Nucleus accumbens (tissue), 56 donors: ENCODE results near the gene KANK2.
"Not testable (repeated sequence)": the region's sequence is repeated elsewhere in the genome, so short reads cannot be mapped to it uniquely, and the experiment has no call there.

ENCODE experiments used
- DNase-seq, 56 donors: peaks; one replicate each; lab custom pipeline; 2025; lab: John Stamatoyannopoulos, UW

KANK2 gene

DNA sequence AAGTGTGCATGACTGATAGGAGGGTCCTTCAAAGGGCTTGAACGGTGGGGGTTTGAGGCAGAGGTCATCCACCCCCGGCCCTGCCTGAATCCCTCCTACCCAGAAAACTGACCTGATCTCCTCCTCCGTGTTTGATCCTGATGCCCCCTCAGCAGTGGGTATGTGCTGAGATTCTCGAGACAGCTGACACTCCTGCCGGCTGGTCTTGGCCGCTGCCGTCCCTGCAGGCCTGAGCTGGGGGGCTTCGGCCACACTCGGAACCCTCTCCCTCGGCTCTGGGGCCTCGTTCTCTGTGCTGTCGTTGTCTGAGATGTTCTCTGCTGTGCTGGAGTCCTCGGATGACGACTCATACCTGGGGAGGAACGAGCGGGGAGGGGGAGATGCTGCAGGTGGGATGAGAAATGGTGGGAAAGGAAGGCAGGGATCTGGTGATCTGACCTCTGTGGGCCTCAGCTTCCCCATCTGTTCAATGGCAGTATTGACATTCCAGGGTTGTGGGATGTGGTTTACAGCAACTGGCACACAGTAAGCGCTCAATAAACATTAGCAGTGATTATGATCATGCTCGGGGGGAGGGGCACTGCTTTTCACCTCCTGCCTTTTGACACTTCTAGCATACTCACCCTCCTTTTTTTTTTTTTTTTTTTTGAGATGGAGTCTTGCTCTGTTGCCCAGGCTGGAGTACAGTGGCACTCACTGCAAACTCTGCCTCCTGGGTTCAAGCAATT is 20.7 kb downstream of the KANK2 start:
- DNase-seq: no peak

- DNase-seq: no peak
Observed at GRCh38 chr19:11175920-11176319, 21.4 kb downstream of the KANK2 start.

- no peak for DNase-seq
Observed at GRCh38 chr19:11174336-11174735, 23.0 kb downstream of the KANK2 start.

DNA sequence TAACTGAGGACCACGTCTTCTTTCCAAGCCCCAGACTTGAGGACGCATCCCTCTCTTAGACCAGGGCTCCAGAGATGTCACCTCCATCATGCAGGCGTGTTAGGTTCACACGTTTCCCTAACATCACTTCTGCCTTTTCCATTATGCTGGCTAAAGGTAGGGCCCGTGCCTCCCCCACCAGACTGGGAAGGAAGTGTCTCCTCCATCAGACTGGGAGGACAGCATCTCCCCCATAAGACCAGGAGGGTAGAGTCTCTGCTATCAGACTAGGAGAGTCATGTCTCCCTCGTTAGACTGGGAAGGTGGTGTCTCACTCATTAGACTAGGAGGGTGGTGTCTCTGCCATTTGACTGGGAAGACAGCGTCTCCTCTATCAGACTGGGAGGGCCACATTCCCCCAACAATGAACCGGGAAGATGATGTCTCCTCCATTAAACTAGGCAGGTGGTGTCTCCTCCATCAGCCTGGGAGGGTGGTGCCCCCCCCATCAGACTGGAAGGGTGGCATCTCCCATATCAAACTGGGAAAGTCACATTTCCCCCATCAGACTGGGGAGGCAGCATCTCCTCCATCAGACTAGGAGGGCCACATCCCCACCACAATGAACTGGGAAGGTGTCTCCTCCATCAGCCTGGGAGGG is 23.7 kb downstream of the KANK2 start:
- DNase-seq: no peak

- DNase-seq: no peak
Observed at GRCh38 chr19:11172576-11172975, 24.8 kb downstream of the KANK2 start.

DNA sequence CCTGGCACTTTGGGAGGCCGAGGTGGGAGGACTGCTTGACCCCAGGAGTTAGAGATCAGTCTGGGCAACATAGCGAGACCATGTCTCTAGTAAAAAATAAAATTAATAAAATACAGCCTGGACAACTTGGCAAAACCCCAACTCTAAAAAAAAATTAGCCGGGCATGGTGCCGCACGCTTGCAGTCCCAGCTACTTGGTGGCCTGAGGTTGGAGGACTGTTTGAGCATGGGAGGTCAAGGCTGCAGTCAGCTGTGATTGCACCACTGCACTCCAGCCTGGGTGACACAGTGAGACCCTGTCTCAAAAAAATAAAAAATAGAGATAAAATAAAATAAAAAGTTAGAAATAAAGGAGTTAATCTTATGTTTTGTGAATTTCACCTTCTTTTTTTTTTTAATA is 26.2 kb downstream of the KANK2 start:
- no peak for DNase-seq

GRCh38 chr19:11169896-11170678 is 27.3 kb downstream of the KANK2 start:
- no peak for DNase-seq

DNA sequence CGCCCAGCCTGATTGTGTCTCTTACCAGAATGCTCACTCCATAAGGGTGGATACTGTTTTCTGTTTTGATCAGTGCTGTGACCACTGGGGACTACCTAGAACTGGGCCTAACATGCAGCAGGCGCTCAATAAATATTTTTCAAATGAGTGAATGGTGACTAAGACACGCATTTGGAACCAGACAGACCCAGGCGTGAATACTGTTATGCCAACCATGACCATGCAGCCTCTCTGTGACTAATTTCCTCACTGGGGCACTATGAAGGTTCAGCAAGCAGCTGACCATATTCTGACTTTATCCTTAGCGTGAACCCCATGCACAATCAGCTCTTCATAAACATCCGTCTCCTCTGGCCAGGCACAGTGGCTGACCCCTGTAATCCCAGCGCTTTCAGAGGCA is 28.8 kb downstream of the KANK2 start:
- DNase-seq: no peak

DNA sequence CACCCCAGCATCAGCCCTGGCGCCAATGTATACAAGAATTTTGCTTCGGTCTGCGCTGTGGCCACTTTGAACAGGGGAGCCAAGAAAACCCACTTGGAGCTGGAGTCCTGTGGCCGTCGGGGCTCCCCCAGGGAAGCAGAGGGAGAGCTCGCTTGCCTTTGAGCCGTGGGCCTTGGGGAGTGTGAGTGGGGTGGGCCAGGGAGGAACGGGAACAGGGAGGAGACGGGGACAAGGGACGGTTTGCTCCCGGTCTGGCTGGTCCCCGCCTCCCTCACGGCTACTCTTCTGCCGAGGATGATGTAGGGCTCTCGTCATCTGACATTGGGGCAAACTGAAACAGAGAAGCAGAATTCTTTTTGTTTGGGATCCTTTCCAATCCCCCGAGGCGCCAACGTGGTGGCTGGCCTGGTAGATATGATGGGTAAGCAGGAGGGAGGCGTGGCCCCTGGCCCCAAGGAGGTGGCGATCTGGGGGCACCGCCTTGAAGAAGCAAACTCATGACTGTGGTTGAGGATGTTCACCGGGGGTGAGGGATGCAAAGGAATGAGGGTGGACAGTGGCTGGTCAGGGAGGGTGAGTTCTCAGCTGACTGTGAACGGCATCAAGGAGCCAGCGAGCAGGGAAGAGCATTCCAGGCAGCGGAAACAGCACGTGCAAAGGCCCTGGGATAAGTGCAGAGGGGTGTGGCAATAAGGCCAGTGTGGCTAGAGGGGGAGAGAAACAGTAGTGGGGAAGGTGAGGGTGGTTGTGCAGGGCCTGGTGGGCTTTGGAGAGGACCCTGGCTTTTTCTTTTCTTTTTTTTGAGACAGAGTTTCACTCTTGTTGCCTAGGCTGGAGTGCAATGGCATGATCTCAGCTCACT is 30.8 kb downstream of the KANK2 start:
- DNase-seq: no peak

DNA sequence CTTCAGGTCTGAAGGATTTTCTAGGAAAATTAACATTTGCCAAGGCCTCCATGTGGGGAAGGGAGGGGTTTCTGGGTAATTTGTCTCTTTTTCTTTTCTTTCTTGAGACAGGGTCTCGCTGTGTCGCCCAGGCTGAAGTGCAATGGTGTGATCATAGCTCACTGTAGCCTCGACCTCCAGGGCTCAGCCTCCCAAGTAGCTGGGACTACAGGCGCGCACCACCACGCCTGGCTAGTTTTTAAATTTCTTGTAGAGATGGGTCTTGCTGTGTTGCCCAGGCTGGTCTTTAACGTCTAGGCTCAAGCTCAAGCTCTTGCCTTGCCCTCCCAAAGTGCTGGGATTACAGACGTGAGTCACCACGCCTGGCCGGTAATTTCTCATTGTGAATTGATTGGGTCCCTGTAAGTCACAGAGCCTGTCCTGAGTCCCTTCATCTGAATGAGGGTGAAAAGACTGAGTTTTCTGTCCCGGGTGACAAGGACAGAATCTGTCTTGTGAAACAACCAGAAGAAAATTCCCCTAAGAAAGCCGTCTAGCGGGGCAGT is 31.8 kb downstream of the KANK2 start:
- no peak for DNase-seq

- peak in 47 of 56 donors; percentile 8 to 76 (median 41) for DNase-seq
Observed at GRCh38 chr19:11164879-11165406, 32.4 kb downstream of the KANK2 start.

DNA sequence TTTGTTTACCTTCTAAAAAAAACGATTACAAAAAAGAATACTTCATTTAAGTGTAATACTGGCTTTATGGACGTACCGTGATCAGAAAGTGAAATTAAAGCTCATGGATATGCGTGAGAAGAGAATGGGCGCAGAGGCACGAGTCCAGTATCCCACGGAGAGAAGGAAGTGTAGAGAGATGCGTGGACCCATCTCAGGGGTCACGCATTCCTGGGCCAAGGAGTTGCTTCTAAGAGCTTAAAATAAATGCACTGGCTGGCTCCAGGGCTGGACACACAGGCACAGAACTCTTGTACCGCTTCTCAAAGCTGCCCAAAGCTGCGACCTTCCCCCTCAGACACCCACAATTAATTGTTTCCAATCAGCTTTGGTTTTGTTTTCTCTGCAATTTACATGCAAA is 33.0 kb downstream of the KANK2 start:
- DNase-seq: peak in 1 of 56 donors; percentile 7

DNA sequence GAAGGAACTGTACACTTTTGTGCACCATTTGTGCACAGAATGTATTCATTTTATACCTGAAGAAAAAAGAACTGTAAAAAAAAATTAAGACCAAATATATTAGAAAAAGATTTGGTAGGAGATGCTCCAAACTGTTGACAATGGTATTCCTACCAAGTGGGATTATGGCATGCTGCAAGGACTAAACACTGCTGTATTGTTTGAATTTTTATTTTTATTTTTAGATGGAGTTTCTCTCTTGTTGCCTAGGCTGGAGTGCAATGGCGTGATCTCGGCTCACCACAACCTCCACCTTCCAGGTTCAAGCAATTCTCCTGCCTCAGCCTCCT is 36.9 kb downstream of the KANK2 start:
- not testable (repeated sequence) for DNase-seq

DNA sequence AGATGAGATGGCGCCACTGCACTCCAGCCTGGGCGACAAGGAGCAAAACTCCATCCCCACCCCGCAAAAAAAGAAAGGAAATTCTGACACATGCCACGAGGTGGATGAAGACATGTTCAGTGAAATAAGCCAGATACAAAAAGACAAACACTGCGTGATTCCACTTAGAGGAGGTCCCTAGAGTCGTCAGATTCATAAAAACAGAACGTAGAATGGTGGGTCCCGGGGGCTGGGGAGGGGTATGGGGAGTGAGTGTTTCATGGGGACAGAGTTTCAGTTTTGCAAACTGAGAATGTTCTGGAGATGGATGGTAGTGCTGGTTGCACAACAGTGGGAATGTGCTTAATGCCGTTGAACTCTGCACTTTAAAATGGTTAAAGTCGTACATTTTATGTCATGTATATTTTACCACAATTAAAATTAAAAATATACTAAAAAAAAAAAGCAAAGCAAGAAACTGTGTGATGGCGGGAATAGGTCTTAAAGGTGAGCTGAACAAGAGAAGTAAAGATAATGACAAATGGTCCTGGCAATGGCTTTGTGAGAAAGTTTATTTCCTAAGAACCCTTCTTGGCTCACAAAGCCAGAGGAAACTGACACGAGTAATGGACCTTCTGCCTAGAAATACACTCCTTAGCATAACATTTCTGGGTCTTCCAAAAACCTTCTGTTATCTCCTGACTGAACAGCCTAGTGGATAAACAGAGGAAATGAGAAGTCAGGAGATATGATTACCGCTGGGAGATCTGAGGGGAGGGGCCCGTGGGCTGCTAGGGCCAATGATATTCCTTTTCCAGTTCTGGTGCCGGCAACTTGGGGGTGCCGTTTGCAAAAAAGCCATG is 37.5 kb downstream of the KANK2 start:
- no peak for DNase-seq

DNA sequence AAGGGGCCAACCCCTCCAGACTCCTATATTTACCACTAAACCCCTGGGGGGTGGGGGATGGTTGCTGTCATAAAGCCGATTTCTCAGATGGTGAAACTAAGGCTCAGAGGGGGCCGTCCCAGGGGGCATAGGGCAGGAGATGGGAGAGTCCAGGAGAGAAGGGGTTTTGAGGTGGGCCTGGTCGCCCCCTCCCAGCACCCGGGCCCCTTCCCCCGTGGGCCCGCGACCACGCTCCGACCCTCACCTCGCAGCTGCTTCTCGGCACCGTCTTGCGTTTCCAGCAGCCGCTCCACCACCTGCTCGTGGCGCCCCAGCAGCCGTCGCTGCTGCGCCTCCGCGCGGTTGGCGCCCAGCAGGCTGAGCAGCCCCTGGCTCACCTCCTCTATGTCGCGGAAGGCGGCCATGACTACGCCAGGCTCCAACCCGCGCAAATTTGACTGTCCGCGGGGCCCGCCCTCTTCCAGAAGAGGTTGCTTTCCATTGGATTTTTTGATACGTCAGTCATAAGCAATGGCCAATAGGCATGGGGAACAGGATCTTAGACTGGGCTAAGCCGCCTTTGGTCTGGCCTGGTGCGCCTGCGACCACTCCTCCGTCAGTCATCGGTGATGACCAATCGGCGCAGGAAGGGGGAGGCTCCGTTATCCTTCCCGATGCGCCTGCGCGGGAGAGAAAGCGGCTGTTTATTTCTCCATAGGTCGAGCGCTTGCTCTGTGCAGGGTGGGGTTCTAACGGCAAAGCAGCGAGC is 41.8 kb downstream of the KANK2 start, which contains the start of gene SPC24:
Gene SPC24 (minus strand): TSS at position 410 of the 748 bp plus-strand sequence. CDS start 6 bp downstream, at position 404.
- peak; percentile 66 to 98 (median 95) for DNase-seq

GRCh38 chr19:11154683-11155047 is 42.7 kb downstream of the KANK2 start:
- DNase-seq: no peak

DNA sequence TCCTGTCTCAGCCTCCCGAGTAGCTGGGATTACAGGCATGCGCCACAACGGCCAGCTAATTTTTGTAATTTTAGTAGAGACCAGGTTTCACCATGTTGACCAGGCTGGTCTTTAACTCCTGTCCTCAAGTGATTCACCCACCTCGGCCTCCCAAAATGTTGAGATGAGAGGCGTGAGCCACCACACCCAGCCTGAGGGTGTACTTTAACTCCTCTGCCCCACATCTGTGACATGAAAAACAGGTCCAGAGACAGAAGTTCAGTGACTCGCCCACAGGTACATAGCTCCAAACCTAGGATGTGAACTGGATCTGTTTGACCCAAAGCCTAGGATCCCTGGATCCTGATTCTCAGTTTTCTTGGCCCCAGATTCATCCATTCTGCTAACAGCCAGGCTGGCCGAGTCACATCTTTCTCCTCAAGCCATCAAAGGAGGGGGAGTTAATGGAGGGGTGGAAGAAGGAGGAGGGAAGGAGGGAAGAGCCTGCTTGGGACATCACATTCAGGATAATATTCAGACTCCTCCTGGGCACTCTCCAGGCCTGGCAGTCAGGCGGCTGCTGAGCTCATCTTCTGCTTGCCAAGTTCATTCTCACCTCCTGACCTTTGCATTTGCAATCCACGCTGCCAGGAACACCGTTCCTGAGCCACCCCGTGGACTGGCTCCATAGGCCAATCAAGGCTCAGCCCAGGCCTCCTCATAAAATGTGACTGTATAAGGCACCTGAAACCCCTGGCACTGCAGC is 44.9 kb downstream of the KANK2 start:
- peak in 9 of 56 donors; percentile 2 to 29 (median 7) for DNase-seq

- DNase-seq: no peak
Observed at GRCh38 chr19:11151181-11151580, 46.2 kb downstream of the KANK2 start.
